Measurements from ENCODE around the gene CRB1. TPM values are rescaled to one million over a fixed set of nuclear protein-coding genes. Genes with fewer than 3 reads are reported as not detected.

The CRB1 gene
- total RNA-seq, 1 donor from 2014 or later, result 0.51 TPM

DNA sequence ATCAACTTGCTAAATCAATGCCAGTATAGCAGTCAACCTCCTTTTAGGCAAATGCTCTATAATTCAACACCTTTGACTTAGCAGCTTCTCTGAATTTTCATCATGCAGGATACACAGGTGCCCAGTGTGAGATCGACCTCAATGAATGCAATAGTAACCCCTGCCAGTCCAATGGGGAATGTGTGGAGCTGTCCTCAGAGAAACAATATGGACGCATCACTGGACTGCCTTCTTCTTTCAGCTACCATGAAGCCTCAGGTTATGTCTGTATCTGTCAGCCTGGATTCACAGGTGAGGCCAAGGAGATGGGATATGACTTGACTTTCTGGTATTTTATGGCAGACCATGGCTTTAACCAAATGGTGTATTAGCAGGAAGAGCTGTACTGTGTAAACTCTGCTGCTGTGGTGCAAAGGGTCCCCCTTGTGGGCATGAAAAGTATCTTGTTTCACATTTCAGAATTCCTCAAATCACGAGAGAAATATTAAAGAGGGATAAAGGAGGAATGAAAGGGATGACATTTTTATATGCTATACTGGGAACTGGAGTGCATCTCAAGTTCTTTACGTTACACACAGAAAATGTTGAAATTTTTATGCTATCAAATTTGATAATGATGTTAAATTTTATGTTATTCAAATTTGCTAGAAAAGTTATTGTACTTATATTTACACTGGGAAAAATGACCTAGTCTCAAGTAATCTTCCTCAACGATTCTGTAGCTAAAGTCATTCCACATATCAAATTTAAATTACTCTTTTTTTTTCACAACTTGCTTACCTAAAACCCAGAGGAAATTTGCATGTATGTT, 88.9 kb downstream of the CRB1 start:
- no peak overlapping the region for H3K27ac Mint-ChIP-seq
- H3K9me3 Mint-ChIP-seq, result no peaks in the 10 kb centered on the region
- H3K27me3 Mint-ChIP-seq (ENCODE audit: low read depth), result no peaks in the 10 kb centered on the region
- TF ChIP-seq, protein P1, sequence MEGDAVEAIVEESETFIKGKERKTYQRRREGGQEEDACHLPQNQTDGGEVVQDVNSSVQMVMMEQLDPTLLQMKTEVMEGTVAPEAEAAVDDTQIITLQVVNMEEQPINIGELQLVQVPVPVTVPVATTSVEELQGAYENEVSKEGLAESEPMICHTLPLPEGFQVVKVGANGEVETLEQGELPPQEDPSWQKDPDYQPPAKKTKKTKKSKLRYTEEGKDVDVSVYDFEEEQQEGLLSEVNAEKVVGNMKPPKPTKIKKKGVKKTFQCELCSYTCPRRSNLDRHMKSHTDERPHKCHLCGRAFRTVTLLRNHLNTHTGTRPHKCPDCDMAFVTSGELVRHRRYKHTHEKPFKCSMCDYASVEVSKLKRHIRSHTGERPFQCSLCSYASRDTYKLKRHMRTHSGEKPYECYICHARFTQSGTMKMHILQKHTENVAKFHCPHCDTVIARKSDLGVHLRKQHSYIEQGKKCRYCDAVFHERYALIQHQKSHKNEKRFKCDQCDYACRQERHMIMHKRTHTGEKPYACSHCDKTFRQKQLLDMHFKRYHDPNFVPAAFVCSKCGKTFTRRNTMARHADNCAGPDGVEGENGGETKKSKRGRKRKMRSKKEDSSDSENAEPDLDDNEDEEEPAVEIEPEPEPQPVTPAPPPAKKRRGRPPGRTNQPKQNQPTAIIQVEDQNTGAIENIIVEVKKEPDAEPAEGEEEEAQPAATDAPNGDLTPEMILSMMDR (IDR thresholded peaks at IDR 0.05; ENCODE audit: unreplicated experiment), result peak; percentile 54
- DNase-seq (ENCODE audit: low spot score in 2 of 2, unreplicated experiment in 2 of 2), result no peak
- H3K36me3 Mint-ChIP-seq, result no peaks in the 10 kb centered on the region
- peaks cover 15% of the 10 kb centered on the region for H3K4me1 Mint-ChIP-seq
- H3K4me3 Mint-ChIP-seq, result no peak overlapping the region

DNA sequence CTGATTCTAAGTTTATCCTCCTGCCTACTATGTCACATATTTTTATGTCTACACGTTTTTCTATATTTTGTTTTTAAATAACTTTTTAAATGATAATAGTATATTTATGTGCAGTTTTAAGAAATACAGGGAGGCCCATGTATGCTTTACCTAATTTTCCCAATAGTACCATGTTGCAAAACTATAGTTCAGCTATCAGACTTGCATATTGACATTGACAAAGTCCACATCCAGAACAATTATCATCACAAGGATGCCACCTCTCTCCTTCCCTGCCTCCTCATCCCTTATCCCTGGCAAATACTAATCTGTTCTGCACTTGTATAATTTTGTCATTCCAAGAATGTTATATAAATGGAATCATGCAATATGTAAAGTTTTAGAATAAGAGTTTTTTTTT, 90.9 kb downstream of the CRB1 start:
- peaks cover 2% of the 10 kb centered on the region for H3K4me1 Mint-ChIP-seq
- no peak overlapping the region for H3K27ac Mint-ChIP-seq
- no peaks in the 10 kb centered on the region for H3K27me3 Mint-ChIP-seq (ENCODE audit: low read depth)
- no peaks in the 10 kb centered on the region for H3K9me3 Mint-ChIP-seq
- DNase-seq (ENCODE audit: low spot score in 2 of 2, unreplicated experiment in 2 of 2), result no peak
- TF ChIP-seq, protein P1 (IDR thresholded peaks at IDR 0.05; ENCODE audit: unreplicated experiment), result no peak
- no peak overlapping the region for H3K4me3 Mint-ChIP-seq
- no peaks in the 10 kb centered on the region for H3K36me3 Mint-ChIP-seq

DNA sequence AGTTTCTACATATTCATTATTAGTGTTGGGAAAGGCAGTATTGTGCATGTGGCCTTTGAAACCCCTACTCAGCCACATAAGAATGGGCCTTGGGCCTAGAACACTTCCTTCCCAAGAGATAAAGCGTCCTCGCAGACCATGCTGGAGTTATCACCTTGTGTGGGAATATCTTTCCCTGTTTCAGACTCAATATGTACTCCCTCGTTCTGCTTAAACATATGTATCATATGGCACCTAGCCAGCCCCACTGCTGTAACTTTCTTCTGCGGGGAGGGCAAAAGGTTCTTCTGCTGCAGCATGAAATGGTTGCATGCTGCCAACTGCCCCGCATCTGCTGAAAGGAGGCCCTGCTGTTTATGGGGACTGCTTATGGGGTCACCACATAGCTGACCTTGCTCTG, 92.0 kb downstream of the CRB1 start:
- no peak overlapping the region for H3K27ac Mint-ChIP-seq
- no peak overlapping the region for H3K4me3 Mint-ChIP-seq
- H3K9me3 Mint-ChIP-seq, result no peaks in the 10 kb centered on the region
- H3K36me3 Mint-ChIP-seq, result no peaks in the 10 kb centered on the region
- H3K4me1 Mint-ChIP-seq, result peaks cover 2% of the 10 kb centered on the region
- H3K27me3 Mint-ChIP-seq (ENCODE audit: low read depth), result no peaks in the 10 kb centered on the region
- no peak for DNase-seq (ENCODE audit: low spot score in 2 of 2, unreplicated experiment in 2 of 2)
- TF ChIP-seq, protein P1 (IDR thresholded peaks at IDR 0.05; ENCODE audit: unreplicated experiment), result no peak

DNA sequence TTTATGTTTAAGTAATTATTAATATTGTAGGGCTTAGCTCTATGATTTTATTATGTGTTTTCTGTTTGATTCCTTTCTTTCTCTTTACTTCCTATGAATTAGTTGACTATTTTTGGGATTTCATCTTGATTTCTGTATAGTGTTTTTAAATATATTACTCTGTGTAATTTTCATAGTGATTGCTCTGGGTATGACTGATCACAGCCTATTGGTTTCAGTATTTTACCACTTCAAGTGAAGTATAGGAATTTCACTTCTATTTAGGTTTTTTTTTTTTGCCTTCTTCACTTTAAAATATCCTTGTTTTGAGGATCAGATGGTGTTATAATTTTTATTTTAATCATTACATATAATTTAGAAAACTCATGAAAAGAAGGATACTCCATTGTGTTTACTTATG, 94.8 kb downstream of the CRB1 start:
- TF ChIP-seq, protein P1 (IDR thresholded peaks at IDR 0.05; ENCODE audit: unreplicated experiment), result no peak
- no peaks in the 10 kb centered on the region for H3K36me3 Mint-ChIP-seq
- DNase-seq (ENCODE audit: low spot score in 2 of 2, unreplicated experiment in 2 of 2), result no peak
- H3K4me1 Mint-ChIP-seq, result peaks cover 2% of the 10 kb centered on the region
- H3K9me3 Mint-ChIP-seq, result no peaks in the 10 kb centered on the region
- no peak overlapping the region for H3K27ac Mint-ChIP-seq
- no peaks in the 10 kb centered on the region for H3K27me3 Mint-ChIP-seq (ENCODE audit: low read depth)
- no peak overlapping the region for H3K4me3 Mint-ChIP-seq

DNA sequence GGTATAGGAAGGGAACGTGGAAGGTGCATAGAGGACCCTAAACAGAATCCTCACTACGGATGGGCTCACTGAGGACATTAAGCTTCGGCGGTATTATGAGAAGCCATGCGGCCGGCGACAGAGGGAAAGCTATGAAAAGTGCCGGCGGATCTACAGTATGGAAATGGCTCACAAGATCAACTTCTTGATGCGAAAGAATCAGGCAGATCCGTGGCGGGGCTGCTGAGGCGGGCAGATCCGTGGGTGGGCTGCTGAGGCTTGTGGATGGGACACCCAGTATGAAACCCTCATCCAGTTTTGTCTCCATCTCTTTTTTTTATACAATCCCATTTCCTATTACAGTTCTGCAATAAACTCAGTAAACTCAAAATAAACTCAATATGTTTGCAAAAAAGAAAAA, 95.8 kb downstream of the CRB1 start:
- no peaks in the 10 kb centered on the region for H3K9me3 Mint-ChIP-seq
- no peaks in the 10 kb centered on the region for H3K27me3 Mint-ChIP-seq (ENCODE audit: low read depth)
- no peak for DNase-seq (ENCODE audit: low spot score in 2 of 2, unreplicated experiment in 2 of 2)
- H3K4me3 Mint-ChIP-seq, result no peak overlapping the region
- no peaks in the 10 kb centered on the region for H3K36me3 Mint-ChIP-seq
- H3K27ac Mint-ChIP-seq, result no peak overlapping the region
- TF ChIP-seq, protein P1 (IDR thresholded peaks at IDR 0.05; ENCODE audit: unreplicated experiment), result no peak
- peaks cover 9% of the 10 kb centered on the region for H3K4me1 Mint-ChIP-seq
